Measurements from ENCODE around the gene CREB3L1. TPM values are rescaled to one million over a fixed set of nuclear protein-coding genes. Genes with fewer than 3 reads are reported as not detected.
A peak's percentile ranks its signal among the peaks of the same experiment; 100 is the strongest.

Gene CREB3L1
- total RNA-seq, 1 experiment from 2014 or later, result not detected

- H3K36me3 Mint-ChIP-seq (ENCODE audit: insufficient read depth, unreplicated experiment), result peaks cover 6% of the 10 kb centered on the region
- DNase-seq (ENCODE audit: unreplicated experiment), result peak; percentile 60
- peak overlapping the region; percentile 81 for H3K4me3 Mint-ChIP-seq (ENCODE audit: unreplicated experiment)
- ChIA-PET POLR2A (interaction anchor here (0.5 to 4.0 kb wide), 9 partner anchors 13 to 183 kb away, joined by 3 to 28 read pairs (median 4); no protein-coding TSS in a partner anchor), CTCF (interaction anchor here (0.6 to 11.4 kb wide), 4 partner anchors 78 to 106 kb away, joined by 3 to 374 read pairs (median 3); no protein-coding TSS in a partner anchor)
- intact Hi-C loops (cut with micrococcal nuclease), result no loop called here
- H3K9me3 Mint-ChIP-seq (ENCODE audit: unreplicated experiment), result no peaks in the 10 kb centered on the region
- peak overlapping the region; percentile 55 for H3K27ac Mint-ChIP-seq (ENCODE audit: low read depth, unreplicated experiment)
- TF ChIP-seq CTCF (IDR thresholded peaks at IDR 0.05; ENCODE audit: unreplicated experiment), result no peak
- H3K27me3 Mint-ChIP-seq (ENCODE audit: insufficient read depth, unreplicated experiment), result no peaks in the 10 kb centered on the region
- BruUV-seq (replicated peaks), result no TSS peak
- H3K4me1 Mint-ChIP-seq (ENCODE audit: insufficient read depth, unreplicated experiment), result peaks cover 28% of the 10 kb centered on the region
These were observed 41.4 kb upstream of the CREB3L1 start for GRCh38 chr11:46235777-46236688.

- BruUV-seq (replicated peaks), result no TSS peak
- Mint-ChIP-seq H3K9me3 (ENCODE audit: unreplicated experiment) (no peaks in the 10 kb centered on the region), H3K4me3 (ENCODE audit: unreplicated experiment) (peak overlapping the region; percentile 81), H3K27ac (ENCODE audit: low read depth, unreplicated experiment) (peak overlapping the region; percentile 55), H3K36me3 (ENCODE audit: insufficient read depth, unreplicated experiment) (peaks cover 6% of the 10 kb centered on the region), H3K27me3 (ENCODE audit: insufficient read depth, unreplicated experiment) (no peaks in the 10 kb centered on the region), H3K4me1 (ENCODE audit: insufficient read depth, unreplicated experiment) (peaks cover 33% of the 10 kb centered on the region)
- no peak for TF ChIP-seq CTCF (IDR thresholded peaks at IDR 0.05; ENCODE audit: unreplicated experiment)
- ChIA-PET CTCF (interaction anchor here (0.6 to 11.4 kb wide), 5 partner anchors 65 to 1889 kb away, joined by 3 to 374 read pairs (median 3); no protein-coding TSS in a partner anchor), POLR2A (interaction anchor here (0.5 to 4.0 kb wide), 9 partner anchors 27 to 381 kb away, joined by 3 to 28 read pairs (median 5); no protein-coding TSS in a partner anchor)
- DNase-seq (ENCODE audit: unreplicated experiment), result no peak
- intact Hi-C loops (cut with micrococcal nuclease), result loop anchor here (1.0 kb wide), 1 partner anchor 110 kb away; no protein-coding TSS in a partner anchor
These were observed 40.6 kb upstream of the CREB3L1 start for GRCh38 chr11:46236918-46237247.

- TF ChIP-seq CTCF (IDR thresholded peaks at IDR 0.05; ENCODE audit: unreplicated experiment), result no peak
- Mint-ChIP-seq H3K27ac (ENCODE audit: low read depth, unreplicated experiment) (peak overlapping the region; percentile 55), H3K9me3 (ENCODE audit: unreplicated experiment) (no peaks in the 10 kb centered on the region), H3K27me3 (ENCODE audit: insufficient read depth, unreplicated experiment) (no peaks in the 10 kb centered on the region), H3K4me1 (ENCODE audit: insufficient read depth, unreplicated experiment) (peaks cover 34% of the 10 kb centered on the region), H3K4me3 (ENCODE audit: unreplicated experiment) (peak overlapping the region; percentile 81), H3K36me3 (ENCODE audit: insufficient read depth, unreplicated experiment) (peaks cover 6% of the 10 kb centered on the region)
- BruUV-seq (replicated peaks), result no TSS peak
- intact Hi-C loops (cut with micrococcal nuclease), result loop anchor here (1.0 kb wide), 2 partner anchors 110 to 272 kb away; no protein-coding TSS in a partner anchor
- POLR2A ChIA-PET, result interaction anchor here (0.5 to 4.0 kb wide), 15 partner anchors 12 to 463 kb away, joined by 3 to 33 read pairs (median 5); partner anchors contain the start of genes PHF21A and ZNF408
- DNase-seq (ENCODE audit: unreplicated experiment), result peak; percentile 96
- CTCF ChIA-PET, result interaction anchor here (0.6 to 11.4 kb wide), 18 partner anchors 12 to 1890 kb away, joined by 3 to 374 read pairs (median 4); partner anchors contain the start of gene PHF21A
These were observed 40.0 kb upstream of the CREB3L1 start for GRCh38 chr11:46237248-46238077.

All from MCF 10A (cell line).